GM19455 (cell line): ENCODE results near the gene FNDC11.
"Not testable (repeated sequence)": the region's sequence is repeated elsewhere in the genome, so short reads cannot be mapped to it uniquely, and the experiment has no call there.

Experiments
- ATAC-seq: cut with Tn5 transposase; IDR thresholded peaks from one replicate; pipeline ENCODE4 v1.9.1; 2021; ENCODE audit not compliant: unreplicated experiment

Gene FNDC11

GRCh38 chr20:63596423-63596822 lies 42.5 kb downstream of the FNDC11 start:
- no peak for ATAC-seq

- no peak for ATAC-seq
Observed at GRCh38 chr20:63597651-63598478, 43.9 kb downstream of the FNDC11 start.

GRCh38 chr20:63598479-63599395 lies 44.8 kb downstream of the FNDC11 start:
- ATAC-seq = no peak

GRCh38 chr20:63599396-63600050 lies 45.6 kb downstream of the FNDC11 start:
- no peak for ATAC-seq

GRCh38 chr20:63601679-63602078 lies 47.7 kb downstream of the FNDC11 start:
- ATAC-seq = not testable (repeated sequence)

GRCh38 chr20:63602321-63602720 lies 48.4 kb downstream of the FNDC11 start:
- ATAC-seq = no peak
